HG03196 (cell line): ENCODE measurements around the gene GLRA2.
"Not testable (repeated sequence)": the region's sequence is repeated elsewhere in the genome, so short reads cannot be mapped to it uniquely, and the experiment has no call there.

Experiments used
- ATAC-seq: cut with Tn5 transposase; IDR thresholded peaks from one replicate; pipeline ENCODE4 v1.9.1; 2021; ENCODE audit not compliant: unreplicated experiment

GLRA2 gene

DNA sequence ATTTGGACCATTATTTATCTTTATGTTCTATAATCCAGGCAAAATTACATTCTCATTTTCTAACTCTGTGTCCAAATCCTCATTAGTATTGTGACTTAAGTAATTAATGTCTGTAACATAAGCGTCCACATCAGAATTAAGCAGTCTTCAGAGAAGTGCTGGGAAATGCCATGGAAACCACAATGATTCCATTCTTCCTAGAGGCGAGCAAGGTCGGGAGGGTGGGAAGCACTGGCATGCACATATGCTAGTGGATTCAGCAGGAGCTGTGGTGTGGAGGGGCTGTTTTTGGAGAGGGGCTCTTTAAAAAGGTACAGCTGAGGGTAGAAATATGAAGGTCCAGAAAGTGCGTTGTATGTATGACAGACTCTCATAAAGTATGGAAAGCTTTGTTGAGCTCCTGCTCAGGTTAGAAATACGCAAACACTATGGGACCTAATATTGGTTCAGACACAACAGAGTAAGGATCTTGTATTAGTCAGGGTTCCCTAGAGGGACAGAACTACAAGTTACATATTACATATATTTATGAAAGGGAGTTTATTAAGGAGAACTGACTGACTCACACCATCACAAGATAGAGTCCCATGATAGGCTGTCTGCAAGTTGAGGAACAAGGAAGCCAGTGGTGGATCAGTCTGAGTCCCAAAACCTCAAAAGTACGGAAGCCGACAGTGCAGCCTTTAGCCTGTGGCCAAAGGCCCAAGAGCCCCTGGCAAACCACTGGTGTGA lies 61.5 kb downstream of the GLRA2 start:
- ATAC-seq: no peak

GRCh38 chrX:14591976-14592375 lies 62.6 kb downstream of the GLRA2 start:
- ATAC-seq: no peak

DNA sequence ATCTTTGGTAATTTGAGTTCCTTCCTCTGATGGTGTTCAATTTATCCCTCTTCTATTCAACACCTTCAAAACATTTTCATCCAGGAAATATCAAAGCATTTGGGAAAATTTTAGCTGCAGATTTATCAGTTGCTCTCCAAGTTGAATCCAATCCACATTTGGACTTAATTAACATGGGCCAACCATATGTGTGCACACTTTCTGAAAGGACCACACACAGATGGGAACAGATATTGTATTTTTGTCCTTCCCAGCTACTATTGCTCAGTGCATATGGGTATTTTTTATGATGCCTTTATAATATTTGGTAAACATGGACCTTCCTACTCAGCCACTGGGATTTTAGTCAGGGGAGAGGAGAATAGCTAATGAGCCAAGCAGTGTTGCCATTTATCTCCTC lies 65.2 kb downstream of the GLRA2 start:
- no peak for ATAC-seq

DNA sequence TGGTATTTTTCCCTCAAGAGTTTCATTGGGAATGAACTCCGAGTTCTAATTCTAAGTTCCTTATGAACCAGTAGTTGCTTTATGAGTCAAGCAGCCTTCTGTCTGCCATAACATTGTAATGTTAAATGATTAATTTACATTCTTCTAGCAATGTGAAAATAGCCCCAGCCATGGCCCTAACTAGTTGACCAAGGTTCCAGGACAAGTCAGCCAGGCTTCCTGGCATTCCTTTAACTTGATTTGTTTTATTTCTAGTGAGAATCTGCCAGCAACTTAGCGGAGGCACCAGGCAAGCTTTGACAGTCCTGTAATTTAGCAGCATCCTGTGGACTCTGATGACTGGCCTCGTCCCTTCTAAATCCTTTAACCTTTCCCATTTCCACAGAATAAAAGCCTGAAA lies 69.0 kb downstream of the GLRA2 start:
- no peak for ATAC-seq

- no peak for ATAC-seq
Measured at GRCh38 chrX:14607446-14607985, 78.2 kb downstream of the GLRA2 start.

- ATAC-seq: not testable (repeated sequence)
Measured at GRCh38 chrX:14612450-14612849, 83.1 kb downstream of the GLRA2 start.

GRCh38 chrX:14616301-14616700 lies 87.0 kb downstream of the GLRA2 start:
- no peak for ATAC-seq

- ATAC-seq: no peak
Measured at GRCh38 chrX:14616836-14617235, 87.5 kb downstream of the GLRA2 start.

DNA sequence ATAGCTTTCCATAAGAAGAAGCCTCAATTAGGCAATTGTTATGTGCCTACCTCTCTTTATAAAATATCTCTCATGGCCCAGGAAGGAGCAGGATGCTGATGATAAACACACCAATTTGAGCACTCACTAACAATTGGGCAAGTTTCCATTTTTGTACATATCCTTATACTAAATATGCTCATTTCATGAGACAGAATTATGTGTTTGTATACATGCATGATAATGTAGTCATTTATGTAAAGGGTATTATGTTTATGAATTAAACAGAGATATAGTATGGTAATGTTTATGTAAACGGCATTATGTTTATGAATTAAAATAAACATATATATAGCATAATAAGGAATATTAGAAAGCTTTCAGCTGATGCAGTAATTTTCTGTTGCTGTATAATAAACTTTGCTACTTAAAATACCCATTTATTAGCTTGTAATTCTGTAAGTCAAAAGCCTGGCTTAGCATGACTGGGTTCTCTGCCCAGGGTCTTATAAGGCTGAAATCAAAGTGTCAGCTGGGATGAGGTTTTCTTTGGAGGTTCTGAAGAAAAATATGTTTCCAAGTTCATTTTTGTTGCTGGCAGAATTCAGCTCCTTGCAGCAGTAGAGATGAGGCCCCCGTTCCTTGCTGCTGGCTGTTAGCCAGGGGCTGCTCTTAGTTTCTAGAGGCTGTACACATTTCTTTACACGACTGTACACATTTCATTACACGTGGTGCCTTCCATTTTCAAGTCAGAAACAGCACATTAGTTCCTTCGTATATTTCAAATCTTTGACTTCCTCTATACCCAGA lies 89.0 kb downstream of the GLRA2 start:
- ATAC-seq: no peak

GRCh38 chrX:14630733-14631132 lies 101.4 kb downstream of the GLRA2 start:
- ATAC-seq: no peak

DNA sequence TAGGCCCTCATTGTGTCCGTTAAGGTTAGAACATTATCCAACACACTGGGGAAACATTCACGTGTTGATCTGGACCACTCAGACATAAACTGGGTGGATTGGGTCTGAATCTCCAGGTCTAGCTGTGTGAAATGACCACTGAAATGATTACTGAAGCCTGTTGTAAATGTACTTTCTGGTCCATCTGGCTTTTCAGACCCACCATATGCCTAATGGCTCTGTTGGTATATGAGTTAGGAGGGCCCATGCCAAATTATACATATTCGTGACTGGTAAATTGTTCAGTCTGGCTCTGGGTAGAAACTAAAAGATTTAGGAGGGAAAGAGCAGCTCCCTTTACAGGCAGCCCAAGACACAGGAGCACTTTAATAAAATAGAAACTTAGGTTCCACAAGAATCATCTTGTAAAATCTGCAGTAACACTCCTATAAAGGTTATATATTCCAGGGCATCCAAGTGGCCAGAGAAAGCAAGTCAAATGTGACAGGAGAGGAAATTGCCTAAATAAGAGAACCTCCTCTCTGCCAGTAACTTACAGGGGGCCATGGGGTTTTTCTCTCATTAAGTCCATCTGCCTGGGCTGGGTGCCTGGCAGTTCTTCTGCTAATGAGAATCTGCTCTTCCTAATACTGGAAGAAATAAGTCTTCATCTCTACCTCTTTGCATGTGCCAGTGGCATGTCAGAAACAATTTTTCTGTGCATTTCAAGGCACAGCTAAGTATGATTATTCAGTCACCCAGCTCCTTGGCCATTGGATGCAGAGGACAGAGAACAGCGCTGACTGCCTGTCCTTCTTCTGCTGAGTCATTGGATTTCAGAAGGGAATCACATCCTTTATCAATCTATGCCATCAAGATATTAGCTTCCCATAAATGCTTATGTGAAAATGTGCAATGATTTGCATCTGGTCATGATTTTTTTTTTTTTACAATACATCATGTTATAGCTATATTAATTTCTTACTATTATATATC lies 112.6 kb downstream of the GLRA2 start:
- ATAC-seq: no peak

- no peak for ATAC-seq
Measured at GRCh38 chrX:14660970-14661369, 131.6 kb downstream of the GLRA2 start.

DNA sequence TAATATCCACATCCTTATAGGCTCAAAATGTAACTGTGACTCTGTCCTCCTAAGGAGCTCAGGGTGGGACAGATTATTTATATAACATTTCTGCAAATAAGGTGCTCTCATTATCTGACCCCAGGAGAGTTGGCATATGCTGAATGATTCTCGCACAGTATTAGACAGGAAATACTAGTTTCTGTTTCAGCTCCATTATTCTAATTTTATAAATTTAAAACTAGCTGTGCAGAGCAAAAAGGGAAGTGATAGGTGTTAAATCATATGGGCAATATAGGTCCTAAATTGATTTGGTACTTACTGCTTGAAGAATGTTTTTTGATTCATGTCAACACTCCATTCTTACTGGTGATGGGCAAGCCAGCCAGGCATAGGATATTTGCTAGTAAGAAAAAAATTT lies 141.5 kb downstream of the GLRA2 start:
- peak; percentile 52 for ATAC-seq

GRCh38 chrX:14672611-14673172 lies 143.4 kb downstream of the GLRA2 start:
- ATAC-seq: no peak

DNA sequence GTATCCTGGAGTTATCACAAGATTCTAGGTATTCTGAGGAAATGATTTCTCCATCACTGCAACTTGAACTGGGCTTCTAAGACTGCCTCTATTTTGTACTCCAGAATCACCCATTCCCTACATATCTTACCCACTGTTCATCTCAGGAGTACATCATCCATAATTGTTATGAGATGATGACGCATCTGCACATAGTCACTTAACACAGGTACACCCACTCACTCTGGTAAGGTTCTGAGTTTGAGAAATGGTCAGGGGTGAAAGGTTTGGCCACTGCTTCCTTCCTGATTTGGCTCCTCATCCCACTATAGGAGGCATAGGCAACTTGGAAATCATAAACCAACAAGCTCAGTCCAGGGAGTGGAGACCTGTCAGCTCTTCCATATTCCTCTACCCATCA lies 143.9 kb downstream of the GLRA2 start:
- ATAC-seq: no peak

DNA sequence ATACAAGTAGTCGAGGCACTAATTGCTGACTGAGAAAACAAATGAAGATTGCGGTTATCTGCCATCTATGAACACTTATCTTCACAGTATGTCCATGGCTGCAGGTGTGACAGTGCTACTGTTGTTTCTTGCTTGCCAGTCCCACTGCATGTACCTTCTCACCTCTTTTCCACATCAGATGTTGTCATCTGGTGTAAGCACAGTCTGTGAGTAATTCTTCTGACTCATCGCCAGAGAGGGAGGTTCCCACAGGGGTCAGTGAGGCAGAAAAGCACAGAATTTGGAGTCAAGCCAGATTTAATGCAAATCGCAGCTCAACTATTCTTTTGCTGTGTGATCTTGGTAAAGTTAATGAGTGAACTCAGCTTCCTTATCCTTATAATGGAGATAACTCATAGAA lies 144.4 kb downstream of the GLRA2 start:
- ATAC-seq: peak; percentile 87

DNA sequence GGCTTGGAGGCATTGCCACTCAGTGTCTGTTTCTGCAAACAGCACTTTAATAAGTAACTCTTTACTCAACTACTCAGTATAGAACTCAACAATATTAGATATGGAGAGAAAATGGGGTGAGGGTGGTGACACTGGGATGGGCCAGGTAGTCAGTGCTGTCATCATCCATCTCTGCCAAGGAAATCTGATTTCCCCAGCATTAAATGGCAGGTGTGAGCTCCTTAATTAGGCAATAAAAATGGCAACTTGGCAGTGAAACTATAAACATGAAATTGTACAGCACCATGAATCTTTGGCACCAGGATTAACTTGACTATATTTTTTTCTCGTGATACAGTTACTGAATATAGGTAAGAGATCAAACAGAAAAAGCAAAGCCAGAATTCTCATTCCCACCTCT lies 146.2 kb downstream of the GLRA2 start:
- no peak for ATAC-seq

GRCh38 chrX:14676431-14676830 lies 147.1 kb downstream of the GLRA2 start:
- ATAC-seq: no peak

GRCh38 chrX:14688331-14688730 lies 159.0 kb downstream of the GLRA2 start:
- not testable (repeated sequence) for ATAC-seq

DNA sequence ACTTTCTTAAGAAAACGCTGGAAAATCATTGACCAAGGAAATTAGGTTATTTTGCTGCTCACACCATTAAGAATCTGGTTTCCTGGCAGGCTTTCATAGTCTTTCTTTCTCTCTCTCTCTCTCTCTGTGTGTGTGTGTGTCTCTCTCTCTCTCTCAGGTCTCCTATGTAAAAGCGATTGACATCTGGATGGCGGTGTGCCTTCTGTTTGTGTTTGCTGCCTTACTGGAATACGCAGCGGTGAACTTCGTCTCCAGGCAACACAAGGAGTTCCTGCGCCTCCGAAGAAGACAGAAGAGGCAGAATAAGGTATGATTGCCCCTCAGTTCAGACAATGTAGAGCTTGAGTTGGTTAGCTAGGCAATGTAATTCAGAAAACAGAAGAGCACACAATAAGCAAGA lies 161.2 kb downstream of the GLRA2 start:
- no peak for ATAC-seq

DNA sequence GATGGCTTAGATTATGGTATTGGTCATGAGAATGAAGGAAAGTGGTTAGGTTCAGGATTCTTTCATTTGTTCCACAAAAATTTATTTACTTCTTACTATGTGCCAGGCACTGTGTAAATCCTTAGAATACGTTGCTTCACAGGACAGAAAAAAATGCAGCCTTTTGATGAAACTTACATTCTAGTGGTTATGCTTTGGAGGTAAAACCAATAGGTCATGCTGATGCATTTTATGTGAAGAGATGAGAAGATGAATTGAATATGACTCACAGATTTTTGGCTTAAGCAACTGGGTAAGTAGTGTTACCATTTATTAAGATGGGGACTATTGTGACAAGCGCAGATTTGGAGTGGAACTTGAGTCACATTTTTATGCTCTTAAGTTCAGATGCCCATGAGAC lies 165.3 kb downstream of the GLRA2 start:
- no peak for ATAC-seq
